ENCODE measurements around the gene DNAJC6. TPM values are rescaled to one million over a fixed set of nuclear protein-coding genes. Genes with fewer than 3 reads are reported as not detected.

DNAJC6 gene
- 2.0 TPM for total RNA-seq
- long read RNA-seq, partial matches to known transcripts: 3 of 6 reads
- long read RNA-seq, other reads (novel, unspliced or antisense): 3 of 6 reads

DNA sequence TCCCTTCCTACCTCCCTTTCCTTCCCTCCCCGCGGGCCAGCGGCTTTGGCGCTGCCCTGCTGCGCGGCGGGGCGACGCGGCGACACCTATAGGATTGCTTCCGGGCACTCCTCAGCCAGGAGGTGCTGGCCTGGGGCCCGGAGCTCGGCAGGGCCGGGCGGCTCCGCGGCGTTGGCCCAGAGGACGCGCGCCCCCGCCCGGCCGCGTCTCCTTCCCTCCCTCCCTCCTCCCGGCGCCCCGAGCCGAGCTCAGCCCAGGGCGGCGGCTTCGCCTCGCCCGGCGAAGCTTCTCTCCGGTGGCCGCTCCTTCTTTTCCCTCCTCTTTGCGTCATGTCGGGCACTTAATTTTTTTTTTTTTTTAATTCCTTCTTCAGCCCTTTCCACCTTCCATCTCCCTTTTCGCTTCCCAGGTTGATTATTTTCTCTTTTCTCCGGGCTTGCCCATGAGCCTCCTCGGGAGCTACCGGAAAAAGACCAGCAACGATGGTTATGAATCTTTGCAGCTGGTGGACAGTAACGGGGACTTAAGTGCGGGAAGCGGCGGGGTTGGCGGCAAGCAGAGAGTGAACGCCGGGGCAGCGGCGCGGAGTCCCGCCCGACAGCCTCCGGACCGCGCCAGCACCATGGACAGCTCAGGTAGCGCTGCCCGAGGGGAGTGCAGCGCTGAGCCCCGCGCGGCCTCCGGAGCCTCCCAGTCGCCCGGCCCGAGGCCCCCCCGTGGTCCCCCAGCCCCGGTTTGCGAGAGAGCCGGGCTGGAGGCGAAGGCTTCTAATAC, at the start of gene DNAJC6:
Gene DNAJC6, plus strand, starts transcription at position 240 of the 774 bp plus-strand sequence. Its CDS starts 203 bp downstream, at position 443.
- ATAC-seq (peak; percentile 97), DNase-seq (ENCODE audit: missing footprints) (peak; percentile 75)
- intact Hi-C loops (cut with DNase I): no loop called here

DNA sequence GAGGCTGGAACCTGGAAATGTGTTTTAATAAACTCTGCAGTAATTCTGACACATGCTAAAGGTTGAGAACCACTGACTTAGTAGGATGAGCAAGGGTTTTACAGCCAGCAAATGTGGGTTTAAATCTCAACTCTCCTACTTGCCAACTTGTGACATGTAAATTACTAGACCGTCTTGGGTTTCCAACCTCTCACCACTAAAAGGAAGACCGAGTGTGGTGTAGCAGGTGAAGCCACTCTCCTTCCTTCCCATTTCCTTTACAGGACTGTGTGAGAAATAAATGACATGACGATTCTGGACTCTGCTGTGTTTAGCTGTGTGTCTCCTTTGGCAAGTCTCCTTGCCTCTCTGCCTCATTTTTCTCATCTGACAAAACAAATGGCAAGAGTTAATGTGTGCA, 49.5 kb upstream of the DNAJC6 start:
- intact Hi-C loops (cut with DNase I): no loop called here

DNA sequence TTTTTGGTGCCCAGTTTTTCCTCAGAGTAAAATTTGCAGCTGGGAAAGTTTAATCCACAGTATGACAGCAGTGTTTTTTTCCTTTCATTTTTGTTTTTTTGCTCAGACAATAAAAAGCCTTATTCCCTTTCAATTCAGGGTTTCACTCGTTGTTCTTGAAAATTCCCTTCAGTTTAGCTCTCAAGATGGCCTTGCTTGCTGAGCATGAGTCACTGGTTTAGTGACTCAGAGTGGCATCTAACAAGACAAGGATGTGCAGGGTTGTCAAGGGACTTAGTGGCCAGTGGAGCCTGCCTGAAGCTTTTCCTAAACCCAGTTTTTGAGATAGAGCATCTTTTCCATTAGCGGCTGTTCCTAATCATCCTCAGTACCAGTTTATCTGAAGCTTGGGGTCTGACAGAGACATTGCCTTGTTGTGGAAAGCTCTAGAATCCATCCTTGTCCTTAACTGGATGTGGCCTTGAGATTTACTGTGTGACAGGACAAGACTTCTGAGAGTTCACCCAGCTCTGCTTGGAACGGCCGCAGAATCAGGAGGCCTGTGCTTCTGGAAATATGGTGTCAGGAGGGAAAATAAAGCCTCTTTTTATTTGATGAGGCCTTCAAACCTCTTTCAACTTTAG, 48.4 kb upstream of the DNAJC6 start:
- intact Hi-C loops (cut with DNase I): no loop called here
- DNase-seq (ENCODE audit: missing footprints) (no peak), ATAC-seq (no peak)

More for the DNA sequence above, 49.5 kb upstream of the DNAJC6 start:
- DNase-seq (ENCODE audit: missing footprints): no peak
- no peak for ATAC-seq

DNA sequence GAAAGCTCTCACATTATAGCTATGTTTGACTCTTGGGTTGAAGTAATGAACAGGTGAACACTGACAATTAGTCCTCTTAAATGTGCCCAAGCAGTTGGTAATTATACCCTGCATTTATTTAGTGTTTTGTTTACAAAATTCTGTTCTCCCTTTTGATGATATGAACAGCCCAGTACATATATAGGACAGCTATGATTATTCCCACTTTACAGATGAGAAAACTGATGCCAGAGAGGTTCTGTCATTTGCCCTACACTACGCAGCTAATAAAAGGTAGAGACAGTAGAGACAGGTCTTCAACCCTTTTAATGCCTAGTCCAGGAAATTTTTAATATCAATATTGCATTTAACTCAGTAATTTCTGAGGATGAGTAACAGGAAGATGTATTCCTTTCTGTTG, 46.1 kb upstream of the DNAJC6 start:
- intact Hi-C loops (cut with DNase I): no loop called here
- DNase-seq (ENCODE audit: missing footprints): no peak
- ATAC-seq: no peak

DNA sequence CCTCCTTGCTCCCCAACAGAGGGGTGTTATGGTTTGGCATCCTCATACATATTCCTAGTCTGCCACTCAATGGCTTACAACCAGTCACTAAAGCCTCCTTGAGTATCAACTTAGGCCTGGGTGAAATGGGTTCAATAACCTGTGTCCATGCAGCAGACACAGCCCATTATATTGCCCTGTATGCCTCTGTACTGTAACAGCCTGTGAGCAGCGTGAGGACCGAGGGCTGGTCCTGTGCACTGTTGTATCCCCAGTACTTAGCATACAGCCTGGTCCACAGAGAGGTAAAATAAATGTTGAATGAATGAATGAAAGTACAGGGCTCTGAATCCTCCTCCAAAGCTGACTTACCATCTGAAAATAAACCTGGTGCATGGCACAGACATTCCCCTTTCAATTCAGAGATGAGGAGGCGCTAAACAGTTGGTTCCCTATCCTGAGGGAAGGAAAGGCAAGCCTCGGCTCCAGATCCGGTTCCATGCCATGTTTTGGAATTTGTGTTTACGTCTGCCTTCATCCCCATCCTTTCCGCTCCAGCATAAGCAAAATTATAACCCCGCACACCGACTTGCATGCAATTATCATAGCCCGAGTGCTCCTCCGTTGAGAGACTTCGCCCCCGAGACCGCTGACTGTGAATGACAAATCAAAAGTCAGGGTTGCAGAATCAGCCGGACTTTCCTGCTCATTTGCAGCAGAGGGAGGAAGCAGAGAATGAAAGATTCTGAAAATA, 45.0 kb upstream of the DNAJC6 start:
- intact Hi-C loops (cut with DNase I): no loop called here
- ATAC-seq (no peak), DNase-seq (ENCODE audit: missing footprints) (no peak)

DNA sequence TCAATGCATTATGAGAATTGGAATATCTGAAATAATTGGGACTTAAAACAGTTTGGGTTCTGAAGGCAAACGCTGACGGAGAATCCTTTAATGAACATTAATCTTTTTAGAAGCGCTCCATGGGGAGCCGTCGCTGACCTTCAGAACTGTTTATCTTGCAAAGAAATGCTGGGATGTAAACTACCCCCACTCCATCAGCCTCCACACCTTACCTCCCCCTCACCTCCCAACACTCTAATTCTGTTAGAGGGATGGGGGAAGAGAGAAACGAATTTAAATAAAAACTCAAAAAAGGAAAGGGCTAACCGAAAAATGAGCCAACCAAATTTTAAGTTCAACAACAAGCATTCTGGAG, 44.1 kb upstream of the DNAJC6 start:
- intact Hi-C loops (cut with DNase I): loop anchor here (5.0 kb wide), 1 partner anchor 157 kb away; the partner anchor contains the start of genes LEPR and LEPROT
- DNase-seq (ENCODE audit: missing footprints) (no peak), ATAC-seq (no peak)

DNA sequence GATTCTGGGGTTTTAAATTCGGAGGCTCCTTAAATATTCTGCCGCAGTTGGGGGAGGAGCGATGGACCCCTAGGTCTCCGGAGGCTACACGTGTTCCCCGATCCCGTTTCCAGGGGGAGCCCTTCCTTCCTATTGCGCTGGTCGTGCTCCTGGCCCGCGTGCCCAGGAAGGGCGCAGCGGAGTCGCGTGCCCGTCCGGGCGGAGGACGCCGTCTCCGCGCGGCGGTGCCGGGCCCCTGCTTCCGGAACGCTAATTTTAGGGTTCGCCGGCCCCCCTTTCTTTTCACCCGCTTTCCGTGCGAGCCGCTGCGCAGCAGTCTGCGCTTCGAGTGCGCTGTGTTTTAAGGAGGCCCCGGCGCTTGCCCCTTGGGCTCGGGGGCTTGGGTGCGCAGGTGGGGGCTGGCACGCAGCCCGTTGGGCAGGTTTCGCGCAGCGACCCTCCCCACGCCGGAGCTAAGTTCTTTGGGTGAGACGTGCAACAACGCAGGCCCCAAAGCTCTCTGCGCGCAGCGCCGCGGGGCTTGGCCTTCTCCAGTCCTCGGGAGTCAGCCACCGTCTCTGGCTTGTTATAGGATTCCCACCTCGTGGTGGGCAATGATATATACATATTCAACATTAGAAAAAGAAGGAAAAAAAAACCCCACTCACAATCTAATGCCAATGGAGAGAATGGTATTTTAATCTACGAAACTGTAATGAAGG, 43.5 kb upstream of the DNAJC6 start:
- ATAC-seq (peak; percentile 85), DNase-seq (ENCODE audit: missing footprints) (no peak)
- intact Hi-C loops (cut with DNase I): loop anchor here (5.0 kb wide), 1 partner anchor 156 kb away; the partner anchor contains the start of genes LEPR and LEPROT

DNA sequence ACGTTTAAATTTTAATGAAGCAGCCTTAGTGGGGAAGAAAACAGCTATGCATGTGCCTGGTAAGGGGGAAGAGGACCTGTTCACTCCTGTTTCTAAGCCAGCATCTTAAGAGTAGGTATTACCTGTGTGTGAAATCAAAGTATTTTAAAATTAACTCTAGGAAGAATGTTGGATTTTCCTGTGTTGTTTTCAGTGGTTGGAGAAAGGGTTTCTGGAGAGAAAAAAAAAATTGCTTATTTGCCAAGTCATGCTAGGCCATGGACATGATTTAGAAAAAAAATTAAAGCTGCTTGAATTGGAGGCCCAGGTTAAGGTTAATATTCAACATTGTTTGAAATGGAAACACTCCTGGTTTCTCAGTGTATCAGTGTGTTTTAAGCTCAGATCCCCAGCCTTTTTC, 42.9 kb upstream of the DNAJC6 start:
- DNase-seq (ENCODE audit: missing footprints) (no peak), ATAC-seq (no peak)
- intact Hi-C loops (cut with DNase I): loop anchor here (5.0 kb wide), 1 partner anchor 156 kb away; the partner anchor contains the start of genes LEPR and LEPROT

DNA sequence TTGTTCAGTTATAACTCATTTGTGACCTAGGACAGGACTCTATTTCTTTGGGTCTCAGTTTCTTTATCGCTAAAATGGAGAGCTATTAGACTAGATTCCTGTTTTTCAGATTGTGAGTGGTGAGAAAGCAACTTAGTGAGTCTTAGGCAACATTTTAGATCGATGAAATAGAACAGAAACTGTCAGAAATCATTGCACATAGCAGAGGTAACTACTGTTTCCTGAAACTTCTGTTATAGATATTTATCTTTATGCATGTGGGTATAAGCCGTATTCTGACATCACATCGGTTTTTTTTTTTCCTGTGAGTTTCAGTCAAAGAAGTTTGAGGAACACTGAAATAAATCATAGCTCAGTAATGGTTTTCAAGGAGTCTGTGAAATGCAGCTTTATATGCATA, 42.1 kb upstream of the DNAJC6 start:
- ATAC-seq: no peak
- intact Hi-C loops (cut with DNase I): loop anchor here (5.0 kb wide), 1 partner anchor 155 kb away; the partner anchor contains the start of genes LEPR and LEPROT
- DNase-seq (ENCODE audit: missing footprints): no peak

DNA sequence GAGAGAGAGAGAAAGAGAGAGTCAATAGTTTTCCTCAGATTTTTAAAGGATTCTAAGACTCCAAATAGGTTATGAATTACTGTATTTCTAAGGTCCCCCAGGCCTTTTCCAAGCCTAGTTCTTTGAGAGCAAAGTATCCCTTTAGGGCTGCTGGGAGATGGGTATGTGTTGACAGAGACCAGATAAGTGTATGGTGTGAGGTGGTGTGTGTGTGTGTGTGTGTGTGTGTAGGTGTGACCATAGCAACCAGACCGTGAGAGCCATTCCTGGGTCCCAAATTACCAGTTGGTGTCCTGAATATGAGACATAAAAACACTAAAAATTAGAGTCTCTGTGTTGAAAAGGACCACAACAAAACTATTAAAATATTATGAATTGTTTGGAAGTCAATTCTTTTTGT, 41.7 kb upstream of the DNAJC6 start:
- DNase-seq (ENCODE audit: missing footprints) (no peak), ATAC-seq (no peak)
- intact Hi-C loops (cut with DNase I): loop anchor here (5.0 kb wide), 1 partner anchor 155 kb away; the partner anchor contains the start of genes LEPR and LEPROT

DNA sequence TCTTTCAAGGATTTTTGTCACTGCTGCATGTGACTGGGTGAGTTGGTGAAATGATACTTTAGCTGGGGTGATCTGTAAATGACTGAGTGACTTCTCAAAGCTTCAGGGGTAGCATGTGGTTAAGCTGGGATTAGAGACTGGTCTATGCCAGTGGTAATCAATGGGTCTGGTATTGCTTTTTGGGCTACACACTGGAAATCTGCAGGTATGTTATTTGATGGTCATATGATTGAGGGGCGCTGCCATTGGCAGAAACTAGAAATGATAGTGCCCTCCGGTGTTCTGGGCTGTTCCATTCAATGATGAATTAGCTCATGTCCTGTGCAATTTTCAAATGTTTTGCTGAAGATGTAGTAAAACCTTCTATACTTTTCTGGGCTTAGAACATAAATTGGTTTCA, 39.7 kb upstream of the DNAJC6 start:
- no peak for DNase-seq (ENCODE audit: missing footprints)
- intact Hi-C loops (cut with DNase I): loop anchor here (5.0 kb wide), 1 partner anchor 153 kb away; the partner anchor contains the start of genes LEPR and LEPROT
- no peak for ATAC-seq

DNA sequence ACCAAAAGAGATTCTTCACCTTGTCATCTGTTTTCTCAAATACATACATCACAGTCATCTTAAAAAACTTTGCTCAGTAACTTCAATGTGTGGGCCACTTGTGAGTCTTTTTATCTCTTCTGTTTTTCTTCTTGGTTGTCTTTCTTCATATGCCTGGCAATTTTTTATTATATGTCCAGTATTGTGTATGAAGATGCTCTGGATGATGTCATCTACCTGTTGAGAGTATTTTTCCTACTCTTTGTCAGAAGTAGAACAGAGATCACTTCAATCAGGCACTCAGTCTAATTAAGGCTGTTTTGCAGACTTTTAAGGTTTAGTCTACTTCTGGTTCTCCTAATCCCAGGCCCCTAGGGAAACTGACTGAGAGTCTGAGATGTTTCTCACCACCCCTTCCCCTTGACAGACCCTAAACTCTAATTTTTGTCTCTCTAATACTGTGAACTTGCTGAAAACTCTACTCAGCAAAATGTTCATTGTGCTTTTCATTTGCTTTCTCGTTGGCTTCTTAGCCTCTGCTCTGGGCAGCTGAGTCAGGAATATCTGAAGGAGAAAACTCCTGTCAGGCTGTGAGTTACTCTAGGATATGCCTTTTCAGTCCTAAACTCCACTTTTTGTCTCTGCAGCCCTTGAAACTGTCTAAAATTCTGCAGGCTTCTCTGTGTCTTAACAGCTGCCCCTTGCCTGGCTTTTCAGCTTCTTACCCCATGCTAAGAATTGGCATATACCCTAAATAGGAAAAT, 33.0 kb upstream of the DNAJC6 start:
- intact Hi-C loops (cut with DNase I): no loop called here
- ATAC-seq (no peak), DNase-seq (ENCODE audit: missing footprints) (no peak)

DNA sequence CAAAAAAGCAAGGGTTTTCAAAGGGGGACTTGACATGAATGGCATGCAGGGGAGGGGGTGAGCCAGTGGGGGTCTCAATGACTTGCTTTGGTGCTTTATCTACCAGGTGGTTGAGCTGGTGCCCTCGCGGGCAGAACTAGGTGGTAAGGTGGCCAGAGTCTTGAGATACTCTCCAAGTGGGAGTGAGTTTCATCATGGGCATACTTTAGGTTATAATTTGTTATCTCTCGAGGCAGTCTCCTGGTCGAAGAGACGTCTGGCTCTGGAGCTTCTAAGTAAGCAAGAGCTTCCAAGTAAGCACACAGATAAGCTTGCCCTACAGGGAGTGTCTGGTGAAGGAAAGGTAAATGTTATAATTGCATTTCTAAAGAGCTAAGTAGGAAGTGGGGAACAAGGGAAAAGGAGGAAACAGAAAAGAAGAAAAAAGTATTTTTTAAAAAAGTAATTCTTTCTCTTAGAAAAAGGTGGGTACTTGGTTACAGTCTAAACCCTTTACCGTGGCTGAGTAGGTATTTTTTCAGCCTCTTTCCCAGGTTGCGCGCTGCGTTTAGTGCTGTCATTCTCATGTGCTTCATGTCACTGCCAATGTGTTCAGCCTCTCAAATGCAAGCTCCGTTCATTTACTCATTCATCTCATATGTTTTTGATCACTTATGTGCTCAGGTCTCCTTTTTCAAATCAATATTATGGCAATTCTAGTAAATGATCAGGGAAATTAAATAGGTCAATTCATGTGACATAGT, 31.6 kb upstream of the DNAJC6 start:
- DNase-seq (ENCODE audit: missing footprints) (no peak), ATAC-seq (no peak)
- intact Hi-C loops (cut with DNase I): no loop called here

DNA sequence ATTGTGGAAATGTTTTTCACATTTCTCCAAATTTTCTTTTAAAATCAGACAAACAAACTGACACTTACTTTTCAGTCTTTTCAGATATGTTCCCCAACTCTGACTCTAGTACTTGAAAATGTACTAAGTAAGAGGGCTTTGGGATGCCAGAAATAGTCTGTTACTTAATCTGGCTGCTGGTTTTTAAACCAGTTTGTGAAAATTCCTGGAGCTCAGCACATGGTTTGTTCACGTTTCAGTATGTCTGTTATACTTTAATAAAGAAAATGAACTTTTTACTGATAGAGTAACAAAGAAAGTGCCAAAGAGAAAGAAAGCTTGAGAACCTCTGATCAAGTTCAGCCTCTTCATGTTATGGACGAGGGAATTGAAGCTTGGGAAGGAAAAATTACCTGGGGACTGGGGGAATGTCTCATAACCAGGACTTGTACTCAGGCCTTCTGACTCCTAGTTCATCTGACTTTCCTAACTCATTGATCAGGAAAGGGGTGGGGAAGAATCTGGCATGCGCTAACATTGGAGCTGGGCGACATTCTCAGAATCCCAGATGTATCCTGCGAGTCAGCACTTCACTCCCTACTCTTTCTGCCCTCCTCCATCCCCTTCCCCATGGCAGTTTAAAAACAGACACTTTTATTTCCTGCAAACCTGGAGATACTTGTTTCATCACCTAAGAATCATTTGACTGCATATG, 30.8 kb upstream of the DNAJC6 start:
- intact Hi-C loops (cut with DNase I): no loop called here
- DNase-seq (ENCODE audit: missing footprints) (no peak), ATAC-seq (no peak)

DNA sequence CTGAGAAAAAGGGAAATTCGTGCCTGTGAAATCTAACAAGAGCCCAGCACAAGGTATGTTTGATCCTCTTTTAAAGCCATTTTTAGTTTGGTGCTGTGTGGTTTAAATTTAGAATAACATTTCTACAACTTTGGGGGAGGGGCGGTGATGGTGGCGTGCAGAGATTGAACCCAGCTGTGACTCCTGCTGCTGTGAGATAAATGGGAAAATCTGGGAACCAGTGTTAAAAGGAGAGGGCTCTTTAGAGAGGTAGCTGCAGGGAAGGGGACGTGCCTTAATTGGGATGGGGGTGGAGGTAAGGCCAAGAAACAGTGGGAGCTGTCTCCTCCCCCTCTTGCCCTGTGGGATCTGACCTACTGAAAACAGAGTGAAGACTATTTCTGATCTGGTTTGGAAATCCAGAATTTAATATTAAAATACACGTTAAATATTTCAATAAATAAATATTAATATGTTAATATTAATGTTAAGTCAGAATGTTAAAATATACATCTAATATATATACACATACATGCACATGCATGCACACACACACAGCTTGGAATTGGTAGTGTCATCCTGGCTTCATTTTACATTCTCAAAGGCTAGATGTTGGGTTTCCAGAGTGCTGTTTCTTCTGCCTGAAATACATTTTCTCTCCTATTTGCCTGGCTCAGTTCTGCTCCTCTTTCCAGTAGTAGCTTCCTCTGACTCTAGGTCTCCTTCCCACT, 30.1 kb upstream of the DNAJC6 start:
- DNase-seq (ENCODE audit: missing footprints): no peak
- intact Hi-C loops (cut with DNase I): no loop called here

DNA sequence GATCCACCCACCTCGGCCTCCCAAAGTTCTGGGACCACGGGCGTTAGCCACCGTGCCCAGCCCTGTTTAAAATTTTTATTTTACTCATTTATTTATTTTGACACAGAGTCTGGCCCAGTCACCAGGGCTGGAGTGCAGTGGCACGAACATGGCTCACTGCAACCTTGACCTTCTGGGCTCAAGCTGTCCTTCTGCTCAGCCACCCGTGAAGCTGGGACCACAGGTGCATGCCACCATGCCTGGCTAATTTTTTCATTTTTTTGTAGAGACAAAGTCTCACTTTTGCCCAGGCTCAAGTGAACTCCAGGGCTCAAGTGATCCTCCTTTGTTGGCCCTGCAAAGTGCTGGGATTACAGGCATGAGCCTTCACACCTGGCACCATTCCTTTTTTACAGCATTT, 27.5 kb upstream of the DNAJC6 start:
- intact Hi-C loops (cut with DNase I): no loop called here
- no peak for ATAC-seq
- no peak for DNase-seq (ENCODE audit: missing footprints)

More for the DNA sequence above, 30.1 kb upstream of the DNAJC6 start:
- no peak for ATAC-seq

Measured in Right ventricle myocardium inferior (tissue), 1 donor.